Calu3 (cell line): Measurements from ENCODE around the gene FAM156B. TPM values are rescaled to one million over a fixed set of nuclear protein-coding genes. Genes with fewer than 3 reads are reported as not detected.

Experiments used
- total RNA-seq: library from RNA; stranded (reverse); gene quantifications from 2 replicates; pipeline ENCODE4 v1.2.3, GENCODE V29; 2022

Gene FAM156B
- total RNA-seq, 1 experiment from 2014 or later, result 9.3 TPM

Other genes with a start within 250 kb of the FAM156B start
- gene SSX7, start 242.4 kb upstream of the FAM156B start, total RNA-seq, result not detected in 2 replicates
- not detected in 2 replicates for gene SSX2, start 190.2 kb upstream of the FAM156B start, total RNA-seq
- not detected in 2 replicates for gene SSX2B, start 146.1 kb upstream of the FAM156B start, total RNA-seq
- gene SPANXN5, start 99.9 kb upstream of the FAM156B start, total RNA-seq, result not detected in 2 replicates
- gene XAGE5, start 86.0 kb upstream of the FAM156B start, total RNA-seq, result not detected in 2 replicates
- gene XAGE3, start 29.2 kb upstream of the FAM156B start, total RNA-seq, result not detected in 2 replicates
- 18.0 and 19.7 TPM in 2 replicates for gene FAM156A, start 61.2 kb downstream of the FAM156B start, total RNA-seq
- 0.68 and 0.78 TPM in 2 replicates for gene GPR173, start 151.5 kb downstream of the FAM156B start, total RNA-seq
- gene TSPYL2, start 185.0 kb downstream of the FAM156B start, total RNA-seq, result 18.8 and 19.9 TPM in 2 replicates
- gene KANTR, start 196.8 kb downstream of the FAM156B start, total RNA-seq, result 14.5 and 18.2 TPM in 2 replicates